HCT116 (cell line): ENCODE measurements around the gene RANBP3L.

ENCODE experiments used
- CTCF ChIP-seq, 3 experiments: fragments of 200-600 bp in 1 of 3; sonication (generic) in 1 of 3; IDR thresholded peaks in 2 of 3; conservative IDR thresholded peaks in 1 of 3; 2 replicates each; pipeline ENCODE4 v1.5.1; 2012 to 2017; ENCODE audit warnings: low read depth in 2 of 3, low read length in 2 of 3, antibody characterized with exemption in 1 of 3, borderline replicate concordance in 1 of 3, control low read depth in 1 of 3, mild to moderate bottlenecking in 1 of 3, mixed read lengths in 1 of 3, mixed run types in 1 of 3, moderate library complexity in 1 of 3; ENCODE audit not compliant: insufficient read depth in 1 of 3
- POLR2A ChIP-seq: IDR thresholded peaks from 2 replicates; pipeline ENCODE4 v1.7.0; 2011; ENCODE audit warnings: borderline replicate concordance; ENCODE audit not compliant: insufficient read depth, insufficient read length; ENCODE audit errors: extremely low read depth

DNA sequence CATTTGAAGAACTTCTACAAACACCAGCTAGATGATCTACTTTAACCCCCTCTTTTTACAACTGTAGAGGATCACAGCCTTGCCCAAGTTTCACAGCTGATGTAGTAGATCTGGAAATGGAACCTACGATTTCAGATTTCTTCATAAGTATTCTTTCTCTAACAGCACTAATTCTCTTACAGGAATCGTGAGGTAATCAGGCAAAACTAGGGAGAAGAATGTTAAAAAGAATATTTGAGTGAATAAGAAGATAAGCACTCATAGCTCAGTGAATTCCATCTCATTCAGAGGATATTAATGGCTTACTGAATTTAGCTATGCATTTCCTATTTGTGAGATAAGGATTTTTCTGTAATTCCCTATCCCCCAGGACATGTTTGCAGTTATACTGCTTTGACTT lies 102.1 kb downstream of the RANBP3L start:
- TF ChIP-seq CTCF (IDR thresholded peaks at IDR 0.05 in 2 of 3, conservative IDR thresholded peaks at IDR 0.05 in 1 of 3; ENCODE audit: borderline replicate concordance in 1 of 3, insufficient read depth in 1 of 3, low read depth in 2 of 3, low read length in 2 of 3), result no peak
- TF ChIP-seq POLR2A, result no peak
